Renal cortical epithelial cell (primary cell): Measurements from ENCODE around the gene RAB11FIP4. TPM values are rescaled to one million over a fixed set of nuclear protein-coding genes. Genes with fewer than 3 reads are reported as not detected.

Source experiments
- total RNA-seq: library from RNA; depleted of rRNA; stranded (reverse); fragments of >200 nt; gene quantifications from 2 replicates; pipeline ENCODE4 v1.2.3, GENCODE V29; 2014

RAB11FIP4 gene
- total RNA-seq, 1 donor from 2014 or later, result 16.5 TPM

Other genes starting within 250 kb of the RAB11FIP4 start
- 0.10 TPM in 1 of 2 replicates, not detected in the other for gene OMG, start 94.4 kb upstream of the RAB11FIP4 start, total RNA-seq
- not detected in 2 replicates for gene EVI2B, start 77.6 kb upstream of the RAB11FIP4 start, total RNA-seq
- 0.15 TPM in 1 of 2 replicates, not detected in the other for gene EVI2A, start 70.1 kb upstream of the RAB11FIP4 start, total RNA-seq